Hematopoietic multipotent progenitor cell treated with erythropoietin and hydrocortisone succinate and interleukin-3 and kit ligand, for 15 days (in vitro differentiated cells): ENCODE data around the gene SIRPB2.
A peak's percentile ranks its signal among the peaks of the same experiment; 100 is the strongest.

Source experiments
- DNase-seq: peaks from one replicate; pipeline ENCODE4 v3.0.0-alpha.2; 2015; ENCODE audit warnings: low spot score

SIRPB2 gene

DNA sequence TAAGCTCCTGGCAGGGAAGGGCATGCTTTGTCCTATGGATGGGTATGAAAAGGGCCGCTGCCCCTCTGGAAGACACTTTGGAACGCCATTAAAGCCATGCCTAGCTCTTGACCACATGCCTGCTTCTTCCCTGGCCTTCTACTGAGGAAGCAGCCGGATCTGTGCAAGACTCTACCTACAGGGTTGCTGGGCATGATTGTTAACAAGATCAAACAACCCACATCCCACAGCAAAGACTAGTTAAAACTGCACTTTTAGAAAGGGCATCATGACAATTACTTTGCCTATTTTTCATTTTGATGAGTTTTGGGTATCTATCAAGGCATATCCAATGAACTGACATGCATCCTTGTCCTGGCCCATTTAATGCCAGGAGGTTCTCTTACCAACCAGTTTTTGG is 50.1 kb downstream of the SIRPB2 start:
- DNase-seq: no peak

DNA sequence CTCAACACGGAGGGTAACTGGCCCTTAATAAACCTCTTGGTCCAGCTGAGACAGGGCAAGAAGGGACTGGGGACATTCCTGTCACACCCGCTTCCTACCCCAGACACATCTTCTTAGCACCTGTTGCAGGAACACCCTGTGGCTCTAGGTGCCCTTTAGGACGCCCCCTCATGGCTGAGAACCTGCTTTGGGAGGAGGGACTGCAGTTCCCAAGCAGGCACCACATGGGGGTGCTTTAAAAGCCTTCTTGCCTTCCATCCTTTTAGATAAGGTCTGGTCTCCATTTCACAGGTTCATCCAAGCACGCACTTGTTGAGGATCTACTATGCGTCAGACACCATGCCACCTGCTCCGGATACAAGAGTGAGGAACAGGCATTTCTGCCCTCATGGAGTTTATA is 51.2 kb downstream of the SIRPB2 start:
- peak; percentile 5 for DNase-seq

DNA sequence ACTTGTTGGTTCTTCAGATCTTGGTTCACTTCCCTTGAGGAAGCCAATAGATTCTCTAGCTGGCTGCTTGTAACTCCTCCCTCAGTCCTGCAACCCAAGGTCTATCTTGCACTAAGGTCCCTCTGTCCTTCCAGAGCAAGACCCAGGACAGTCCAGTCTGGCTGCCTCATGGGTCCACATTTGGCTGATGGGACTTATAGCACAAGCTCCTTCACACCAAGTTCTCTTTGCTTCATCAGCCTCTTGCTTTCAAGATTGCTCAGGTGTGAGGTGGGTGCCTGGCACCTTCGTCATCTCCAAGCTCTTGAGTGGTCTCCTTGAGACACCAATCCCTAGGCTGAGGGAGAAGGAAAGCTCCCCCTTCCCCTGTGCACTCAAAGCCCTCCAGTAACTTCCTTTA is 52.9 kb downstream of the SIRPB2 start:
- no peak for DNase-seq

DNA sequence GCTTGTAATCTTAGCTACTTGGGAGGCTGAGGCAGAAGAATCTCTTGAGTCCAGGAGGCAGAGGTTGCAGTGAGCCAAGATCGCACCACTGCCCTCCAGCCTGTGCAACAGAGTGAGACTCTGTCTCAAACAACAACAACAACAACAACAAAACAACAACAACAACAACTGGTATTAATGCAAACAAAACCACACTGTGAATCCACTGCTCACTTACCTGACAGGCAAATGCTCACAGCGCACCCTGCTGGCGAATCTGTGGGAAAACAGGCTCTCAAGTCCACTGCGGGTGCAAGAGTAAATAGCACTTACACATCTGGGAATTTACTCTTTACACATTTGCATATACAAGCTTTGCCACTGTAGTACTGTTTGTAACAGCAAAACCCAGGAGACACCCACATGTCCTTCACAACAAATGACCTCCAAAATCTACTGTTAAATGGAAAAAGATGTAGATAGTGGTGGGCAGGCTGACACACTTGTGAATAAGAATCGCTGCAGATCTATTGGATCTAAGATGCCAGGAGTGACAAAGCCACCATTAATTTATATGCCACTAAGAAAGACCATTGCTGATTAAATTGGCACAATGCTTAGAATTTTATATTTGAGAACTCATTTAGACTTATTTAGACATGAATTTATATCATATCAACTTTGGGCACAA is 53.9 kb downstream of the SIRPB2 start:
- DNase-seq: peak; percentile 72

DNA sequence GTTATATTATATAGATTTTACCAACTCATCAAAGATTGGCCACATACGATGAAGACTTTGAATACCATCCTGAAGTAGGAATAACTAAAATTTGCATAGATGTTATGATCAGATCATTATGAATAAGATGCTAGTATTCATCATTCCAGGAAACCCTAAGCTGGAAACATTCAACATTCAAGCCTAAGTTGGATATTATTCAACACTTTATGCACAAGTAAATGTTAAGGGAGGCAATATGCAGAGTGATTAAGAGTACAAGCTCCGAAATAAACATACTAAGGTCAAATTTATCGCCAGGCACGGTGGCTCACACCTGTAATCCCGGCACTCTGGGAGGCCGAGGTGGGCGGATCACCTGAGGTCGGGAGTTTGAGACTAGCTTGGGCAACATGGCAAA is 55.0 kb downstream of the SIRPB2 start:
- no peak for DNase-seq

DNA sequence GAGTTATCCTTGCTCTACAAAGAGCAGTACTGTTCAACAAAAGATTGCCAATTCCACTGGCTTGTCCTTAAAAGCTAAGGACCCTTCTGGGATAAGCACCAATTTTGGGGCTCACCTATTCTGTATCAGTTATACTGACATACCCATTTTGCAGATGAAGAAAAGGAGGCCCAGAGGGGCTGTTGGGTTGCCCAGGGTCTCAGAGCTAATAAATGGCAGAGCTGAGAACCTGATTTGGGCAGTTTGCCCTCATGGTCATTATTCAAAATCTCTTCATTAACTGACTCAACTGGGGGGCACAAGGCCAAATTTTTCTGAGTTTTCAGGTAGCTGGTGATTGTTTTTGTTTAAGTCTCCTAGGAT is 55.9 kb downstream of the SIRPB2 start:
- DNase-seq: no peak

DNA sequence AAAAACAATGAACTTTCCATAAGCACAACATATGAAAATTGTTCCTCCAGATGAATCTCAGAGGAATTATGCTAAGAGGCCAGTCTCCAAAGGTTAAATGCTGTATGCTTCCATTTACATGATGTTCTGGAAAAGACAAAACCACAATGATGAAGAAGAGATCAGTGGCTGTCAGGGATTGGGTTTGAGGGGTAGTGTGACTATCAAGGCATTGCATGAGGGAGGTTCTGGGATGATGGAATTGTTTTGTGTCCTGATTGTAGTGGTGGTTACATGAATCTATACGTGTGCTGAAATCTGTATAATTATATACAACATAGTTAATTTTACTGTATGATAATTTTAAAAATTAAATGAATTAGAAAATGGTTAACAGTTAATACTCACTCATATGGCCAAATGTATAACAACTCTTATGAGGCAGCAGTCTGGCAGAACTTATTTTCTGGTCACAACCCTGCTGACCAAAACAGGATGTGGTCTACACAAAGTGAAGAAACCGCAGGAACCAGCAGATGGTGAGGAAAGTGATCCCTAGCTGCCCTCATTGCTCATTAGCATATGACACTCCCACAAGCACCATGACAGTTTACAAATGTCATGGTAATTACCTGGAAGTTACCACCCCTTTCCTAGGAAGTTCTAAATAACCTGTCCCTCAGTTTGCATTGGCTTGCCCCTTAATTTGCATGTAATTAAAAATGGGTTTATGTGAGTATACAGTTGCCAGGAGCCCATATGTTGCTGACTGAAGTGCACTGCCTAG is 56.5 kb downstream of the SIRPB2 start:
- peak; percentile 12 for DNase-seq

DNA sequence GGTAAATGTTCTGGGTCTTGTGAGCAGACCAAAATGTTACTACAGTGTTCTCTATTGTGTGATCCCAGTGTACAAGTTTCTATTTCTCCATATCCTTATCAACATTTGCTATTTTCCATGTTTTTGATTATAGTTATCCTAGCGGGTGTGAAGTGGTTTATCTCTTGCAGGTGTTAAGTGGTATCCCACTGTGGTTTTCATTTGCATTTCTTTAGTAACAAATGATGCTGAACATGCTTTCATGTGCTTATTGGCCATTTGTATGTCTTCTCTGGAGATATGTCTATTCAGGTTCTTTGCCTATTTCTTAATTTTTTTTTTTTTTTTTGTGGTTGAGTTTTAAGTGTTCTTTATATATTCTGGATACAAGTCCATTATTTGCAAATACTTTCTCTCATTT is 60.1 kb downstream of the SIRPB2 start:
- DNase-seq: no peak

DNA sequence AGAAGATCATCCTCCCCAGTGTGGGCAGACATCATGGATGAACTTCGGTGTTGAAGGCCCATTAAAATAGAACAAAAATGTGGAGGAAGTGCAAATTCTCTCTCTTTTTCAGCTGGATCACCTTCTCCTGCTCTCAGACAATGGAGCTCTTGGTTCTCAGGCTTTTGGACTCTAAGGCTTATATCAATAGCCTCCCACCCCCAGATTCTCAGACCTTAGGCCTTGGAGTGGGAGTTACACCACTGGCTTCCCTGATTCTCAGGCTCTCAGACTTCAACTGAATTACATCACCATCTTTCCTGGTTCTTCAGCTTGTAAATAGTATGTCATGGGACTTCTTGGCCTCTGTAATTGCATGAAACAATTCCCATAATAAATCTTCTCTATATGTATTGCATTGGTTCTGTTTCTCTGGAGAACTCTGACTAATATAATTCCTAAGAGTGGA is 61.2 kb downstream of the SIRPB2 start:
- no peak for DNase-seq

DNA sequence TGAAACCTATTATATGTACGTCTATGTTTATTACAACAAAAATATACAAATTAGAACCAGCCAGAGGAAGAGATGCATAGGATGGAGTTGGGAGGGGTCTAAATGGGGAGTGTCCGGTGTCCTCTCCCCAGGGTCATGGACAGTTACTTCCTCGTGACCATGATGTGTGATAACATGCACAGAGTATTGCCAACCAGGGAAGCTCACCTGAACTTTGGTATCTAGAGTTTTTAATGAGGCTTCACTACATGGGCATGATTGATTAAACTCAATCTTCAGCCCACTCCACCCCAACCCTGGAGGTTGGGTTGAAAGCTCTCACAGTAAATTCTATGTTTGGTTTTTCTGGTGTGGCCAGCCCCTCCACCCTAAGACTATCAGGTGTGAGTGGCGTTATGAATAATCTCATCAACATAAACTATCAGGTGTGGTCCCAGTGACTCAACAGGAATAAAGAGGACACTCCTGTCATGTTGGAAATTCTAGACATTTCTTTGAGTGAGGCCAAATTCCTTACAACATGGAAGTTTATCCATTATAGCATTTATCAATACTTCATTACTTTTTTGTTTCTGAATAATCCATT is 62.0 kb downstream of the SIRPB2 start:
- no peak for DNase-seq

DNA sequence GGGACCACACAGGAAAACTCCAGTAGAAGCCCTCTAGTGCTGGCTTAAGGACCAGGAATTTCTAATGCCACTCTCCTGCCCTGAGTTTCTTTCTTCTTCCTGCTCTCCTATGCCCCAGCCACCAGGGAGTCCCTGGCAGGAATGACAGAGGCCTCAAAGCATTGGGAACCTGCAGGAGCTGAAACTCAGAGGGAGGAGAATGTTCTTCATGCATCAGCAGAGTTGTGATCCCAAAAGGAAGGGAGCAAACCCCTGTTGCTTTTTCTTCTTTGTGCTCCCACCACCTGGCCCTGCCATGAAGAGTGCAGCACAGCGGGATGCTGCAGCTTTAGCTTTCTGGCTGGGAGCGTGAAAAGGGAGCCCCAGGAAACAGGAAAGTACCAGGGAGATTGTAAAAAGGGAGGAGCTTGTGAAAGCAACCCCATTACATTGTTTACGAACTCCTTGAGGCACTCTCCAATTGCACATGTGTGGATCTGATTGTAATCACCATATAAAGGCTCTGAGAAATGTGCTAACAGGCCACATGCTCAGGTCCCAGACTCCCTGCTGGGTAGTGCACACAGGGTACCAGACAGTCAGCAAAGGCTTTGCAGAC is 63.7 kb downstream of the SIRPB2 start:
- no peak for DNase-seq

DNA sequence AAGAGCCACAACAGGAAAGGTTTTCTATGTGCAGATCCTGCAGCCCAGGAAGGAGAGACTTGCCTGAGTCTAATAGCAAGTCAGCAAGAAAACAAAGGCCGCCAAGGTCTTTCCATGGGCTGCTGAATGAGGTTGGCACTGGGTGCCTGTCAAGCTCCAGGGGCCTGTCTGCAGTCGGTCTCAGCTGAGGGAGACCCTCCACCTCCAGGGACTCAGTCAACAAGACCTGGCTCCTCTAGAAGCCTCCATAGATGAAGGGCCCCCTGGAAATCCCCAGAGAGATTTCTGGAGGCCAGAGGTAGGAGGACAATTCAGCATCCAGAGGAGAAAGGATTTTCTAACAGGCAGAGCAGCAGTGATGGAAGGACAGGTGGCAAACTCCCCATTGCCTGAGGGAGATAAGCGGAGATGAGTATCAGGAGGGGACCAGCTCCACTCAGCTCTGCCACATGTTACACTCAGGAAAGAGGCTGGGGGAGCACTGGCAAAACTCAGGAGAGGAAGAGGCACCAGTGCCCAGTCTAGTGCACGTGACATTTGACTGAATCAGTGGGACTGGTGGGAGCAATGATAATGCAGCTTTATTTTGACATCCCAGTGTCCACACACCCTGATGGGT is 64.9 kb downstream of the SIRPB2 start:
- DNase-seq: no peak
